NCI-H748 treated with DMSO at 0.1 percent for 48 hours (cell line): ENCODE data around the gene KRTAP3-1.
"Not testable (repeated sequence)": the region's sequence is repeated elsewhere in the genome, so short reads cannot be mapped to it uniquely, and the experiment has no call there.

ENCODE experiments used
- DNase-seq: peaks from one replicate; lab custom pipeline; 2025; lab: John Stamatoyannopoulos, UW

Gene KRTAP3-1

DNA sequence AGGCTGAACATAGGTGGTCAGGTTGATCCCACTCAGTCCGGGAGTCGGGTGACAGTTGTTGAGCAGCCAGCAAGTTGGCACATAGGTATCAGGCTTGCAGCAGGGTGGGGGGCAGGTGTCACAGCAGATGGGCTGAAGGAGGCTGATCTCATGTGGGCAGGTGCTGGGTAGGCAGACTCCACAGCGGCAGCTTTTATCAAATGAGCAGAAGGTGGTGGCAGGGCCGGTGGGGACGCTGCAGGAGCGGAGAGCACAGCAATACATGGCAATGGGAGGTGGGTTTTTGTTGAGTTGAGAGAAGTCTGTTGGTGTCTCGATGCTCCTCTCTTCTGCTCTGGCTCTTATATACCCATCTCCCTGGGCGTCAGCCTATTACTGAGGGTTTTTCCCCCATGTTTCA lies at the start of gene KRTAP3-1:
KRTAP3-1 (minus strand) TSS at position 318 of the 400 bp plus-strand sequence; CDS start at position 264, 54 bp downstream.
- no peak for DNase-seq

DNA sequence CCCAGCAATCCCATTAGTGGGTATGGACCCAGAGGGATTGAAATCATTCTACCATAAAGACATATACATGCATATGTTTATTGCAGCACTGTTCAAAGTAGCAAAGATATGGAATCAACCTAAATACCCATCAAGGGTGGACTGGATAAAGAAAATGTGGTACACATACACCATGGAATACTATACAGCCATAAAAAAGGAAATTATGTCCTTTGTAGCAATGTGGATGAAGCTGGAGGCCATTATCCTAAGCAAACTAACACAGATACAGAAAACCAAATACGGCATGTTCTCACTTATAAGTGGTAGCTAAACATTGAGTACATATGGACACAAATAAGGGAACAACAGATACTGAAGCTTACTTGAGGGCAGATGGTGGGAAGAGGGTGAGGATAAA lies 48.6 kb upstream of the KRTAP3-1 start:
- no peak for DNase-seq

DNA sequence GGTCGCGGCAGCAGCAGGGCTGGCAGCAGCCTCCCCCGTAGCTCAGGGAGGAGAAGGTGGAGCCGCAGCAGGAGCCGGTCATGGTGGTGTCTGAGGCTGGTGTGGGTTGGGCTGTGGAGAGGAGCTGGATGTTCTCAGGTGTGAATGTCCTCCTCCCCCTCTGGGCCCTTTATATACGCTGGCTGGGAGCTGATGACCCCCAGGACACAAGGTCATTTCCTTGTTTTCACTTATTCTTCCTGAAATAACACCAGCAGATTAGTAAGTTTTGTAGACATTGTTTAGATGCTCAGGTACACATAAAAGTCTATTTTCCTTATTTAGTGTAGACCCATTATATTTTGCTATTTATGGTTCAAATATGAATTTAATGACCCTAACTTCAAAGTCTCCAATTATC lies 46.2 kb upstream of the KRTAP3-1 start, which contains the start of gene KRTAP2-2:
KRTAP2-2 (minus strand) TSS at position 101 of the 400 bp plus-strand sequence; CDS start at position 82, 19 bp downstream.
- not testable (repeated sequence) for DNase-seq

DNA sequence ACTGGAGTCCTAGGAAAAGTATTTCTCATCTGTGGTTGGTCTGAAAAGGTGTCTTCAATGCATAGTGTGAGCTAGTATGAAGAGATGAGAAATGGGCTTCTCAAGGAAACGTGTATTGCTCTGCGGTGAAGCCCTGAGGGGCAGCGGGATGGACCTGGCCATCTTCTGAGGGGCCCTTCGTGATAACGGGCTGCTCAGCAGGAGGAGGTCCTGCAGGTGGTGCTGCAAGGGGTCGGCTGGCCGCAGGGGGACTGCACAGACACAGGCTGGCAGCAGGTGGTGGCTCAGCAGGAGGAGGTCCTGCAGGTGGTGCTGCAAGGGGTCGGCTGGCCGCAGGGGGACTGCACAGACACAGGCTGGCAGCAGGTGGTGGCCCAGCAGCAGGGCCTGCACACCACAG lies 45.6 kb upstream of the KRTAP3-1 start:
- DNase-seq, result not testable (repeated sequence)

DNA sequence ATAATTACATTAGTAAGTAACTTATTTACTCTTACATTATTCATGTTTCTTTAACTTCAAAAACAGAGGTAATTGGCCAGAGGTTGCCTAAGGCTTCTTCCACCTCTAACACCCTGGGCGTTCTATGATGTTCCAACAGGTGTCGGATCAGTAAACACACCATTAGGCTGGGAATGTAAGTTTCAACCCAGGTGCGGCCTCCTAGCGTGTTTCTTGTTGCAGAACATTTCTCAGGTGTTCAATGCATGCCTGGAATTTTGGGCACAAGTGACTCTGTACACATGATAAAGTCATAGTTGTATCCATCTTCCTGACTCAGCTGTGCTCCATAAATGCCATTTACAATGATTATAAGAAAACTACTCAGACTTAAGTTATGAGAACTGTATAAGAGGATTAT lies 45.1 kb upstream of the KRTAP3-1 start:
- no peak for DNase-seq

DNA sequence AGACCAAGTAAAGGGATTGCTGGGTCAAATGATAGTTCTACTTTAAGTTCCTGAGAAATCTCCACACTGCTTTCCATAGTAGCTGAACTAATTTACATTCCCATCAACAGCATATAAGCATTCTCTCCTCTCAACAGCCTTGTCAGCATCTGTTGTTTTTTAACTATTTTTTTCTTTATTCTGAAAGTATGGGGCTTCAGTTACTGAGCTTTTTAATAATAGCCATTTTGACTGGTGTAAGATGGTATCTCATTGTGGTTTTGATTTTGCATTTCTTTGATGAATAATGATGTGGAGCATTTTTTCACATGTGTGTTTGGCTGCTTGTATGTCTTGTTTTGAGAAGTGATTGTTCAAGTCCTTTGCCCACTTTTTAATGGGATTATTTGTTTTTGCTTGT lies 43.6 kb upstream of the KRTAP3-1 start:
- no peak for DNase-seq

DNA sequence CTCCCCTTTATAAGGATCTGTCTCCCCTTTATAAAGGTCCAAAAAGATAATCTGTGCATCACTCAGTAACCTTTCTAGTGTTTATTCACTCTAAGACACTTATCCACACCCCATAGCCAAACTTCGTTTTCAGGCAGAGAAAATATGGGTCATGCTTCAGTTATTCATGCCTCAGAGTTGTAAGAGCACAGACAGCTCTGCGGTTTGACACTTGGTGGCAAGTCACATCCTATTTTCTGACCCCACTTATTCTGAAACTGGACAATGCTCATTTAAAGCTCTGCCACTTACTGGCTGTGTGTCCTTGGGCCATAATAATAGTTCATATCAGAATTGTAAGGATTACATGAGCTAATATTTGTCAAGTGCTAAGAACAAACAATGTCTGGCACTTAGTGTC lies 40.2 kb upstream of the KRTAP3-1 start:
- DNase-seq, result no peak

DNA sequence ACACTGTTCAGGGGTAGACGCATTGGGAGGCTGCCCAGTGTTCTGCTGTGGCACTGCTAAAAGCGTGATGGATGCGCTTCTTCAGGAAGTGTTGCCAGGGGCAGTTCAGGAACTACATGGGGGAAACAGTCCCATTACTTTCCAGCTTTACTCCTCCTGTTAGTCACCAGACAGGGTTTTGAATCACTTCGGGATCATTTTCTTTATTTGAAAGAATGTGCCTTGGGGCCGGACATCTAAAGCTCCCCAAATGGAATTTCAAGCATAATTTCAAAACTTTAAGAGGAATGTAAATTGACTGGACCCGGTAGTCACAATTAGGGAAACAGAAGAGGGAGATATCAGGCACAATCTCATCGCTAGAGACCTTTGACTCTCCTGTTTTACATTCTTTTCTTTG lies 39.5 kb upstream of the KRTAP3-1 start:
- DNase-seq, result no peak

DNA sequence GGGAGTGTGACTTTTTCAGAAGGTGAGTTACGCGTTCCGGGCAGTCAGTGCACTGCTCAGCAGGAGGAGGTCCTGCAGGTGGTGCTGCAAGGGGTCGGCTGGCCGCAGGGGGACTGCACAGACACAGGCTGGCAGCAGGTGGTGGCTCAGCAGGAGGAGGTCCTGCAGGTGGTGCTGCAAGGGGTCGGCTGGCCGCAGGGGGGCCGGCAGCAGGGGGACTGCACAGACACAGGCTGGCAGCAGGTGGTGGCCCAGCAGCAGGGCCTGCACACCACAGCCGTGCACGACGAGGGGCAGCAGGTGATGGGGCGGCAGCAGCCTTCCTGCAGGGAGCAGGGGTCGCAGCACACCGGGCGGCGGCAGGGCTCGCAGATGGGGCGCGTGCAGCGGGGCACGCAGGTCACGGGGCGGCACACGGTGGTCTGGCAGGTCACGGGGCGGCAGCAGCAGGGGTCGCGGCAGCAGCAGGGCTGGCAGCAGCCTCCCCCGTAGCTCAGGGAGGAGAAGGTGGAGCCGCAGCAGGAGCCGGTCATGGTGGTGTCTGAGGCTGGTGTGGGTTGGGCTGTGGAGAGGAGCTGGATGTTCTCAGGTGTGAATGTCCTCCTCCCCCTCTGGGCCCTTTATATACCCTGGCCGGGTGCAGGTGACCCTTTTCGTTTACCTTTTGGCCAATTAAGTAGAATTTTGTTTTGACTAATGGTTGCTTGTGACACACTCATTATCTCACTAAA lies 38.0 kb upstream of the KRTAP3-1 start, which contains the start of gene KRTAP2-1:
KRTAP2-1 (minus strand) TSS at position 582 of the 731 bp plus-strand sequence; CDS start at position 533, 49 bp downstream.
- DNase-seq, result not testable (repeated sequence)

DNA sequence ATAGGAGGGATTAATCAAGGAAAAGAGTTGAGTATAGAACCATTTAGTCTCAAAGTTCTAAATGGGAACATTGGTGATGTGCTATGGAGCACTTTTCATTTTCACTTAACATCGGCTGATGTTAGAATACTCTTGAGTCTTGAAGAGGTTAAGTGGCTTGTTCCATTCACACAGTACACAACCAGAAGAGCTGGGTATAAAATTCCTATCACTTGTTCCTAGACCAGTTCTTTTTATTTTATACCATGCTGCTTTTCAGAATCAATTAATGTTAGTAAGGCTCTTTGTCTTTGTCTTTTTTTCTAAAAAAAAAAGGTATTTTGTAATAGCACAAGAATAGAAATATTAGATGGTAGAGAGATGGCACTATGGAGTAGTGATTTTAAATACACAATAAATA lies 34.0 kb upstream of the KRTAP3-1 start:
- DNase-seq, result no peak

DNA sequence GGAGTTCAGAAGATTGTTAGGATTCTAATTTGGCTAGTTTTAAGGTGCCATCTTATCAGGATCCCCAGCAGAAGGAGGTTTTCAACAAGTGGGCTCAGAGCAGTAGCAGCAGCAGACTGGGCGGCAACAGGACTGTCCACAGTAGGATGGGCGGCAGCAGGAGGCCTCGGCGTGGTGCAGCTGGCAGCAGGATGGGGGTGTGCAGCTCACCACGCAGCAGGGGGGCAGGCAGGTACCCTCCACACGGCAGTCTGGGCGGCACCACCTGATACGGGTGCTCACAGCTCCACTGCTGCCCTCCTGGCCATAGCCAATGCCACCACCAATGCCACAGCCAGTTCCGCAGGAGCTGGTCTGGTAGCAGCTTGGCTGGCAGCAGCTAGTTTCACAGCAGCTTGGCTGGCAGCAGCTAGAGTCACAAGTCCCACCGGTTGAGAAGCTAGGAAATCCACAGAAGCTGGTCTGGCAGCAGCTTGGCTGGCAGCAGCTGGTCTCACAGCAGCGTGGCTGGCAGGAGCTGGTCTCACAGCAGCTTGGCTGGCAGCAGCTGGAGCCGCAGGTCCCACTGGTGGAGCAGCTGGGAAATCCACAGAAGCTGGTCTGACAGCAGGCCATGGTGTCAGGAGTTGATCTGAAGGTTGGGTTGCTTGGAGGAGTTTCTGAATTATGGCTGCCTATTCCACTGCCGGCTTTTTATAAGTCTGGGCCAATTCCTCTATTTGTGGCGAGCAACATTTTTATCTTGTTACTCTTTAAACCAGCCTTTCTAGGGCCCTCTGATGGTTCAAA lies 32.0 kb upstream of the KRTAP3-1 start, which contains the start of gene KRTAP1-1:
KRTAP1-1 (minus strand) TSS at position 668 of the 789 bp plus-strand sequence; CDS start at position 615, 53 bp downstream.
- not testable (repeated sequence) for DNase-seq

DNA sequence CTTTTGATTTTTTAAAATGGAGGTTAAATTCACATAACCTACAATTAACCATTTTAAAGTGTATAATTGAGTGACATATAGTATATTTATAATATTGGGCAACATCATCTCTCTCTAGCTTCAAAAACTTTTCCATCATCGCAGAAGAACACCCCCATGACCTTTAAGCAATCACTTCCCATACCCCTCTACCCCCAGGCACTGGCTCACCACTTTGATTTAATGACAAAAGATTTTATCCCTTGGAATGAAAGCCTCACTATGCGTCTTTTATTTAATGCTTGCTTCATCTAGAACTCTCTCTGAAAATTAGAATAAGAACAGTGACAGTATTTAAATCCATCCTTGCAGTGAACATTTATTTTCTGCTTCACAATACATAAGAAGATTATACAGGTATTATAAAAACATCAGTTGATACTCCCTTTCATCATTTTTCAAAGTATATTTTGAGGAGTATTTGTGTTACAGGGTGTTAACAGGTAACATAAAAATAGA lies 29.0 kb upstream of the KRTAP3-1 start:
- DNase-seq, result no peak

DNA sequence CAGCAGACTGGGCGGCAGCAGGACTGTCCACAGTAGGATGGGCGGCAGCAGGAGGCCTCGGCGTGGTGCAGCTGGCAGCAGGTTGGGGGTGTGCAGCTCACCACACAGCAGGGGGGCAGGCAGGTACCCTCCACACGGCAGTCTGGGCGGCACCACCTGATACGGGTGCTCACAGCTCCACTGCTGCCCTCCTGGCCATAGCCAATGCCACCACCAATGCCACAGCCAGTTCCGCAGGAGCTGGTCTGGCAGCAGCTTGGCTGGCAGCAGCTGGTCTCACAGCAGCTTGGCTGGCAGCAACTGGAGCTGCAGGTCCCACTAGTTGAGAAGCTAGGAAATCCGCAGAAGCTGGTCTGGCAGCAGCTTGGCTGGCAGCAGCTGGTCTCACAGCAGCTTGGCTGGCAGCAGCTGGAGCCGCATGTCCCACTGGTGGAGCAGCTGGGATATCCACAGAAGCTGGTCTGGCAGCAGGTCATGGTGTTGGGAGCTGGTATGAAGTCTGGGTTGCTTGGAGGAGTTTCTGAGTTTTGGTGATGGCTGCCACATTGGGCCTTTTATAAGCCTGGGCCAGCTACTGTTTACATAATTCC lies 25.5 kb upstream of the KRTAP3-1 start, which contains the start of gene KRTAP1-3:
KRTAP1-3 (minus strand) TSS at position 529 of the 590 bp plus-strand sequence; CDS start at position 476, 53 bp downstream.
- not testable (repeated sequence) for DNase-seq

DNA sequence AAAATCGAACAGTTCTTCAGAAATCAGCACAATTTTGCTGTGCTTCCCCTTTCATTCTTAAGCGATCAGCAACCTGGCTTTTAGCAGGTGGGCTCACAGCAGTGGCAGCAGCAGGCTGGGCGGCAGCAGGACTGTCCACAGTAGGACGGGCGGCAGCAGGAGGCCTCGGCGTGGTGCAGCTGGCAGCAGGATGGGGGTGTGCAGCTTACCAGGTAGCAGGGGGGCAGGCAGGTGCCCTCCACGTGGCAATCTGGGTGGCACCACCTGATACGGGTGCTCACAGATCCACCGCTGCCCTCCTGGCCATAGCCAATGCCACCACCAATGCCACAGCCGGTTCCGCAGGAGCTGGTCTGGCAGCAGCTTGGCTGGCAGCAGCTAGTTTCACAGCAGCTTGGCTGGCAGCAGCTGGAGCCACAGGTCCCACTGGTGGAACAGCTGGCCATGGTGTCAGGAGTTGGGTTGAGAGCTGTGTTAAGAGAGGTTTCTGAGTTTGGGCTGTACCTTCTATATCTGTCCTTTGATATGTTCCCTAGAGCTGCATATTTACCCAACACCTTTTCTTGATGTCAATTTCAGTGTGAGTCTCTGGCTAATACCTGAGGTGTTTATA lies 20.8 kb upstream of the KRTAP3-1 start, which contains the start of gene KRTAP1-4:
KRTAP1-4 (minus strand) TSS at position 563 of the 613 bp plus-strand sequence; CDS start at position 446, 117 bp downstream.
- no peak for DNase-seq

DNA sequence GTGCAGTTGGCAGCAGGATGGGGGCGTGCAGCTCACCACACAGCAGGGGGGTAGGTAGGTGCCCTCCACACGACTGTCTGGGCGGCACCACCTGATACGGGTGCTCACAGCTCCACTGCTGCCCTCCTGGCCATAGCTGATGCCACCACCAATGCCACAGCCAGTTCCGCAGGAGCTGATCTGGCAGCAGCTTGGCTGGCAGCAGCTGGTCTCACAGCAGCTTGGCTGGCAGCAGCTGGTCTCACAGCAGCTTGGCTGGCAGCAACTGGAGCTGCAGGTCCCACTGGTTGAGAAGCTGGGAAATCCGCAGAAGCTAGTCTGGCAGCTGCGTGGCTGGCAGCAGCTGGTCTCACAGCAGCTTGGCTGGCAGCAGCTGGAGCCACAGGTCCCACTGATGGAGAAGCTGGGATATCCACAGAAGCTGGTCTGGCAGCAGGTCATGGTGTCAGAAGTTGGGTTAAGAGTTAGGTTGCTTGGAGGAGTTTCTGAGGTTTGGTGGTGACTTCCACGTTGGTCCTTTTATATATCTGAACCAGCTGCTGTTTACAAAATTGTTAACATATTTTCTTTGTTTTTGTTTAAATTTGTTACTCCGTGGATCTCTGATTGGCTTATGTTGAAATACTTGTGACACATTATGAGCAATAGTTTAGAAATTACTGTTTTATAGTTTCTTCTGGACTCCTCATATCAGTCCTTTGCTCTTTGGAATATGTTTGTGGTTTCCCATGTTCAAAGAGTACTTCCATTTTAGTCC lies 18.0 kb upstream of the KRTAP3-1 start, which contains the start of gene KRTAP1-5:
KRTAP1-5 (minus strand) TSS at position 494 of the 757 bp plus-strand sequence; CDS start at position 441, 53 bp downstream.
- no peak for DNase-seq

DNA sequence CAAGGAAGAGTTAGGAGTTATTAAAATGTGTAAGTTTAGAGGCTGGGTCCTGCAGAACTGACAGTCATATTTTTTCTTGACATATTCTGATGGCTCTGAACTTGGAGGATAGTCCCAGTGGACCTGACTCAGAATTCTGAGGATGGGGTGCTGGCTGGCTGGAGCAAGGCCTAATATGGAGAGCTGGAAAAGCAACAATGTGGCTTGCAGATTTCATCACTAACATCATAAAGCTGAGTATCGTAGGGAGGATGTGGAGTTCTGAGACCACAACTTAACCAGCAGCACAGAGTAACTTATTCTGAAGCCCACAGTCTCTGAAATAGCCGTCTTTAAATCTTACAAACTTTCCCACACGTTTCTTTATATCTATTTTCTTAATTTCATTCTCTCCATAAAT lies 15.8 kb upstream of the KRTAP3-1 start:
- DNase-seq, result no peak

DNA sequence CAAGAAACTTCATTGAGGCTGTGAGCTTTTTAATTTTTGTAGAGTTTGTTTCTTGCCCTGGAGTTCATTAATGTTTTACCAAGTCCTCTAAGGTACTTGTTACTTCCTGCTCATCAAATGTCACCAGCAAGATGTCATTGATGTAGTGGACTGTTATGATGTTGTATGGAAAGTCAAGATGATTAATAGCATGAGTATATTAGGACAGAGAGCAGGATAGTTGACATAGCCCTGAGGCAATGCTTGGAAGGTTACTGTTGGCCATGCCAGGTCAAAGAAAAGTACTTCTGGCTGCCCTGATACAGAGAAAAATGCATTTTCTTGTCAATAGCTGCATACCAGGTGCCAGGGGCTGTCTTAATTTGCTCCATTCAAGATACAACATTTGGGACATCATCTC lies 11.4 kb upstream of the KRTAP3-1 start:
- DNase-seq, result peak; percentile 44

DNA sequence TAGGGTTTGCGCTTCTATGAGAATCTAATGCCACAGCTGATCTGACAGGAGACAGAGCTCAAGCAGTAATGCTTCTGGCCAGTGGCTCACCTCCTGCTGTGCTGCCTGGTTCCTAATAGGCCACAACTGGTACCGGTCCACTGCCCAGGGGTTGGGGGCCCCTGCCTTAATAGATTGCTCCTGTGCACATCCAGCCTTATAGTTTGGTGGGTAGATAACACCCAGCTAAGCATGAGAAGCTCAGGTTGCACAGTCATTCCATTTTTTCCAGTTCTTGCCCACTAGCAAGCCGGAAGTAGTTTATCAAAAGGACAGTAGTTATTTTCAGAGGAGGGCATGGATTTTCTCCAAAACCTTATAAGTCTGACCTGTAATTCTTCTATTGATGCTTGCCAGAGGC lies 10.5 kb upstream of the KRTAP3-1 start:
- no peak for DNase-seq

DNA sequence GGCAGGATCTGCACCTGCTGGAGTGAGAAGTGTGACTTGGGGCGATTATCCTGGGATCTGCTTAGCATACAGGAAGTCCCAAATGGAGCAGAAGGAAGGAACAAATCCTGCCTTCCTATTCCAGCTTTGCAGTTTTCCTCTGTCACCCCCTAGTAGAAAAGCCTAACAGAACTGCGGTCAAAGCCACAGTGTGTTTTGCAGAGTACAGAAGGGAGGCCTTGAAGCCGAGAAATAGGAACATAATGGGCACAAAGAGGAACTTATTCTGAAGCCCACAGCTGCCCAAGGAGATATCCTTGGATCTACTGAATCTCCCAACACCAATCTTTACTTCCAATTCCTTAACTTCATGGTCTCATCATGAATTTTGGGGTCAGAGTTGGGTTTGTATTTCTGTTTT lies 9.6 kb upstream of the KRTAP3-1 start:
- DNase-seq, result no peak

DNA sequence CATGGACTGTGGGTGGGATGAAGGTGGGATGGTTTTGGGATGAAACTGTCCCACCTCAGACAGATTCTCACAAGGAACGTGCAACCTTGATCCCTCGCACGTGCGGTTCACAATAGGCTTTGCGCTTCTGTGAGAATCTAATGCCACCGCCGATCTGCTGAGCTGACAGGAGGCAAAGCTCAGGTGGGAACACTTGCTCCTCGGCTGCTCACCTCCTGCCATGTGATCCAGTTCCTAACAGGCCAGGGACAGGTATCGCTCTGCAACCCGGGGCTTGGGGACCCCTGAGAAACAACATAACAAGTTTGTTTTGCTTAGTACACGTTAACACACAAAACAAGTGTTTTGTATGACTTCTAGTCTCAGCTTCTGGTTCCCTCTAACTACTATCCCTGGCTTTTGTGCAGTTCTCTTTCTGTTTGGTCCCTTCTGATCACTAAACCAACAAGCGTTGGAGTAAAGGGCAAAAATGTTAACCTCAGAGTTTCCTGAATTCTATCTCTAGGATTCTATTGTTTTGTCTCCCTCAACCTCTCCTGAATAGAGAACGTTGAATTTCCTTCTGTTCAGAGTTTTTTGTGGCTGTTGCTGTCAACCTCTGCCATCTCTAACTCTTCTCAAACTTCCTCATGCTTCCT lies 7.8 kb upstream of the KRTAP3-1 start:
- DNase-seq, result no peak
